SU-DHL-6 (cell line): ENCODE data around the gene HEPH.

ENCODE experiments used
- H2AFZ ChIP-seq: fragments of 200-600 bp; sonication (generic); 2 replicates; pipeline ENCODE4 v1.6.1; 2014; ENCODE audit warnings: low read depth, mild to moderate bottlenecking, moderate library complexity, mixed read lengths, antibody characterized with exemption, low read length; ENCODE audit not compliant: severe bottlenecking
- H3F3A ChIP-seq: fragments of 200-600 bp; shearing (Covaris generic); 2 replicates; pipeline ENCODE4 v1.6.0; 2016; ENCODE audit warnings: antibody characterized with exemption, mild to moderate bottlenecking; ENCODE audit not compliant: insufficient read depth
- H3K27ac ChIP-seq: fragments of 200-600 bp; sonication (generic); 2 replicates; pipeline ENCODE4 v1.5.1; 2016; ENCODE audit warnings: low read depth, mild to moderate bottlenecking, low read length, moderate library complexity, mixed read lengths
- H3K27me3 ChIP-seq: fragments of 200-600 bp; sonication (generic), shearing (Covaris generic); 2 replicates; pipeline ENCODE4 v1.6.0; 2014; ENCODE audit warnings: mild to moderate bottlenecking, low read length
- H3K36me3 ChIP-seq: fragments of 200-600 bp; sonication (generic); 2 replicates; pipeline ENCODE4 v1.6.1; 2014; ENCODE audit warnings: mild to moderate bottlenecking, low read length, mixed read lengths
- H3K4me2 ChIP-seq: fragments of 300-600, 200-600 bp; shearing (Covaris generic), sonication (generic); 2 replicates; pipeline ENCODE4 v1.6.0; 2014; ENCODE audit warnings: low read length, low read depth, mild to moderate bottlenecking; ENCODE audit not compliant: poor library complexity, severe bottlenecking
- H3K4me3 ChIP-seq: fragments of 200-600 bp; sonication (generic); 2 replicates; pipeline ENCODE4 v1.5.1; 2014; ENCODE audit warnings: antibody characterized with exemption, low read length, mild to moderate bottlenecking, mixed read lengths; ENCODE audit not compliant: insufficient read depth, poor library complexity, severe bottlenecking
- H3K79me2 ChIP-seq: fragments of 200-600 bp; sonication (generic); 2 replicates; pipeline ENCODE4 v1.6.1; 2014; ENCODE audit warnings: mild to moderate bottlenecking, low read length, moderate library complexity; ENCODE audit not compliant: insufficient read depth
- H3K9ac ChIP-seq: fragments of 200-600 bp; sonication (generic); 2 replicates; pipeline ENCODE4 v1.7.0; 2014; ENCODE audit warnings: mild to moderate bottlenecking, low read length
- H3K9me2 ChIP-seq: fragments of 200-600 bp; sonication (generic); replicated peaks from 2 replicates; pipeline ENCODE4 v1.6.1; 2014; ENCODE audit warnings: low read length; ENCODE audit not compliant: insufficient read depth
- H3K9me3 ChIP-seq: fragments of 200-600 bp; sonication (generic); 2 replicates; pipeline ENCODE4 v1.6.1; 2014; ENCODE audit warnings: low read length, mixed read lengths; ENCODE audit not compliant: insufficient read depth
- H4K20me1 ChIP-seq: fragments of 200-600 bp; sonication (generic); 2 replicates; pipeline ENCODE4 v1.6.1; 2014; ENCODE audit warnings: low read depth, mild to moderate bottlenecking, antibody characterized with exemption, low read length, moderate library complexity, mixed read lengths
- CTCF ChIP-seq: fragments of 200-600 bp; sonication (generic); IDR thresholded peaks from one replicate; pipeline ENCODE4 v1.5.1; 2017; ENCODE audit warnings: antibody characterized with exemption, mild to moderate bottlenecking, low read length, moderate library complexity; ENCODE audit not compliant: insufficient read depth, poor library complexity, severe bottlenecking
- EZH2phosphoT487 ChIP-seq: fragments of 200-600 bp; sonication (generic), shearing (Covaris generic); conservative IDR thresholded peaks from 2 replicates; pipeline ENCODE4 v1.6.1; 2018; ENCODE audit warnings: mild to moderate bottlenecking, antibody characterized with exemption, low read length, moderate library complexity, mixed read lengths

The HEPH gene

GRCh38 chrX:66149519-66149918, 14.5 kb upstream of the HEPH start:
- Histone ChIP-seq H3K79me2 (no peaks in the 10 kb centered on the region), H4K20me1 (no peaks in the 10 kb centered on the region)

GRCh38 chrX:66150163-66150562, 13.9 kb upstream of the HEPH start:
- no peaks in the 10 kb centered on the region for H3K36me3 ChIP-seq
- H3K9ac ChIP-seq = no peak overlapping the region
- H3F3A ChIP-seq = no peaks in the 10 kb centered on the region
- no peak overlapping the region for H3K4me2 ChIP-seq
- no peak overlapping the region for H3K4me3 ChIP-seq
- no peak for TF ChIP-seq CTCF
- TF ChIP-seq EZH2phosphoT487 = no peak
- H3K9me3 ChIP-seq = no peaks in the 10 kb centered on the region
- H4K20me1 ChIP-seq = no peaks in the 10 kb centered on the region
- H2AFZ ChIP-seq = no peak overlapping the region
- no peaks in the 10 kb centered on the region for H3K27me3 ChIP-seq
- no peaks in the 10 kb centered on the region for H3K79me2 ChIP-seq
- no peaks in the 10 kb centered on the region for H3K9me2 ChIP-seq
- no peak overlapping the region for H3K27ac ChIP-seq

More at GRCh38 chrX:66149519-66149918, 14.5 kb upstream of the HEPH start:
- no peak overlapping the region for H3K4me2 ChIP-seq
- no peaks in the 10 kb centered on the region for H3K36me3 ChIP-seq
- no peak overlapping the region for H3K27ac ChIP-seq
- no peak overlapping the region for H3K4me3 ChIP-seq
- no peaks in the 10 kb centered on the region for H3F3A ChIP-seq
- TF ChIP-seq EZH2phosphoT487 = no peak
- no peak overlapping the region for H3K9ac ChIP-seq
- no peaks in the 10 kb centered on the region for H3K9me3 ChIP-seq
- no peak overlapping the region for H2AFZ ChIP-seq
- H3K27me3 ChIP-seq = no peaks in the 10 kb centered on the region
- no peaks in the 10 kb centered on the region for H3K9me2 ChIP-seq

- no peak overlapping the region for H3K27ac ChIP-seq
- H3K9me3 ChIP-seq = no peaks in the 10 kb centered on the region
- H3K27me3 ChIP-seq = no peaks in the 10 kb centered on the region
- H2AFZ ChIP-seq = no peak overlapping the region
- H3K79me2 ChIP-seq = no peaks in the 10 kb centered on the region
- H3K36me3 ChIP-seq = no peaks in the 10 kb centered on the region
- H3K4me3 ChIP-seq = no peak overlapping the region
- no peaks in the 10 kb centered on the region for H4K20me1 ChIP-seq
- TF ChIP-seq CTCF = no peak
- no peak overlapping the region for H3K4me2 ChIP-seq
- no peaks in the 10 kb centered on the region for H3F3A ChIP-seq
- H3K9ac ChIP-seq = no peak overlapping the region
- H3K9me2 ChIP-seq = no peaks in the 10 kb centered on the region
Observed at GRCh38 chrX:66162331-66162822, 1.7 kb upstream of the HEPH start.

- no peak overlapping the region for H3K4me2 ChIP-seq
- H3K79me2 ChIP-seq = no peaks in the 10 kb centered on the region
- no peaks in the 10 kb centered on the region for H3K27me3 ChIP-seq
- no peaks in the 10 kb centered on the region for H3K9me2 ChIP-seq
- H3K9me3 ChIP-seq = no peaks in the 10 kb centered on the region
- H3K4me3 ChIP-seq = no peak overlapping the region
- no peaks in the 10 kb centered on the region for H4K20me1 ChIP-seq
- H2AFZ ChIP-seq = no peak overlapping the region
- no peak overlapping the region for H3K27ac ChIP-seq
- H3K9ac ChIP-seq = no peak overlapping the region
- H3K36me3 ChIP-seq = no peaks in the 10 kb centered on the region
- H3F3A ChIP-seq = no peaks in the 10 kb centered on the region
- TF ChIP-seq CTCF (no peak), EZH2phosphoT487 (no peak)
Observed at GRCh38 chrX:66163447-66163846, 600 bp upstream of the HEPH start.
